HEK293 (cell line): ENCODE results near the gene FXYD1.

ENCODE experiments used
- BCL11A ChIP-seq: fragments of 450-650 bp; formaldehyde crosslinking; IDR thresholded peaks from 2 replicates; pipeline ENCODE4 v1.5.1; 2016; ENCODE audit warnings: low read depth, missing biosample characterization, missing genetic modification characterization
- TCF7L2 ChIP-seq: IDR thresholded peaks from 2 replicates; pipeline ENCODE4 v1.6.1; 2011; ENCODE audit warnings: low read depth, mild to moderate bottlenecking, inconsistent platforms, low read length, moderate library complexity, borderline replicate concordance
- ZBTB44 ChIP-seq: fragments of 450-650 bp; IDR thresholded peaks from 2 replicates; pipeline ENCODE4 v1.5.1; 2018; ENCODE audit warnings: missing biosample characterization, mild to moderate bottlenecking, missing genetic modification characterization
- ZFP37 ChIP-seq: fragments of 450-650 bp; formaldehyde crosslinking; IDR thresholded peaks from 2 replicates; pipeline ENCODE4 v1.5.1; 2016; ENCODE audit warnings: missing biosample characterization, missing genetic modification characterization
- ZNF112 ChIP-seq: fragments of 450-650 bp; formaldehyde crosslinking; IDR thresholded peaks from 2 replicates; pipeline ENCODE4 v1.5.0; 2017; ENCODE audit warnings: missing biosample characterization, missing genetic modification characterization
- ZNF155 ChIP-seq: fragments of 450-650 bp; formaldehyde crosslinking; IDR thresholded peaks from 2 replicates; pipeline ENCODE4 v1.5.1; 2016; ENCODE audit warnings: missing biosample characterization, missing genetic modification characterization
- ZNF18 ChIP-seq: fragments of 450-650 bp; formaldehyde crosslinking; IDR thresholded peaks from 2 replicates; pipeline ENCODE4 v1.5.1; 2016; ENCODE audit warnings: missing biosample characterization, missing genetic modification characterization
- ZNF239 ChIP-seq: fragments of 450-650 bp; formaldehyde crosslinking; IDR thresholded peaks from 2 replicates; pipeline ENCODE4 v1.5.1; 2016; ENCODE audit warnings: missing biosample characterization, missing genetic modification characterization
- ZNF26 ChIP-seq: fragments of 450-650 bp; formaldehyde crosslinking; IDR thresholded peaks from 2 replicates; pipeline ENCODE4 v1.5.1; 2016; ENCODE audit warnings: missing biosample characterization, missing genetic modification characterization
- ZNF580 ChIP-seq: fragments of 450-650 bp; formaldehyde crosslinking; IDR thresholded peaks from 2 replicates; pipeline ENCODE4 v1.5.1; 2016; ENCODE audit warnings: missing biosample characterization, missing genetic modification characterization
- ZNF621 ChIP-seq: fragments of 450-650 bp; formaldehyde crosslinking; IDR thresholded peaks from 2 replicates; pipeline ENCODE4 v1.5.1; 2017; ENCODE audit warnings: missing biosample characterization, missing genetic modification characterization
- ZNF639 ChIP-seq: fragments of 450-650 bp; formaldehyde crosslinking; IDR thresholded peaks from 2 replicates; pipeline ENCODE4 v1.5.1; 2016; ENCODE audit warnings: missing biosample characterization, missing genetic modification characterization
- ZNF645 ChIP-seq: fragments of 450-650 bp; formaldehyde crosslinking; IDR thresholded peaks from 2 replicates; pipeline ENCODE4; 2016; ENCODE audit warnings: missing biosample characterization, missing genetic modification characterization
- ZNF747 ChIP-seq: fragments of 450-650 bp; formaldehyde crosslinking; IDR thresholded peaks from 2 replicates; pipeline ENCODE4 v1.5.1; 2016; ENCODE audit warnings: missing biosample characterization, missing genetic modification characterization
- ZNF791 ChIP-seq: fragments of 450-650 bp; formaldehyde crosslinking; IDR thresholded peaks from 2 replicates; pipeline ENCODE4 v1.5.1; 2016; ENCODE audit warnings: missing biosample characterization, missing genetic modification characterization
- ZNF792 ChIP-seq: fragments of 450-650 bp; formaldehyde crosslinking; IDR thresholded peaks from 2 replicates; pipeline ENCODE4 v1.5.1; 2016; ENCODE audit warnings: missing biosample characterization, missing genetic modification characterization
- ZSCAN18 ChIP-seq: fragments of 450-650 bp; formaldehyde crosslinking; IDR thresholded peaks from 2 replicates; pipeline ENCODE4 v1.5.1; 2016; ENCODE audit warnings: missing biosample characterization, missing genetic modification characterization

Gene FXYD1

GRCh38 chr19:35141837-35142605 lies 3.4 kb downstream of the FXYD1 start (continued):
- TF ChIP-seq ZNF639 (tag by site-specific recombination), result 0 out of 2 replicates have a peak, but pooled peaks have one; percentile 12
- TF ChIP-seq ZNF747 (tag by site-specific recombination), result no peak
- TF ChIP-seq ZNF645, result no peak
- no peak for TF ChIP-seq ZNF791 (tag by site-specific recombination)
- no peak for TF ChIP-seq ZNF580 (tag by site-specific recombination)
- no peak for TF ChIP-seq ZNF621 (tag by site-specific recombination)
- TF ChIP-seq ZSCAN18 (tag by site-specific recombination), result no peak
- TF ChIP-seq ZNF112 (tag by site-specific recombination), result no peak
- 0 out of 2 replicates have a peak, but pooled peaks have one; percentile 21 for TF ChIP-seq ZNF239 (tag by site-specific recombination)
- TF ChIP-seq ZNF155 (tag by site-specific recombination), result no peak
- TF ChIP-seq ZNF18, result no peak
- no peak for TF ChIP-seq ZNF26 (tag by site-specific recombination)
- no peak for TF ChIP-seq BCL11A
- no peak for TF ChIP-seq ZNF792 (tag by site-specific recombination)
- no peak for TF ChIP-seq ZBTB44 (tag by site-specific recombination)
- no peak for TF ChIP-seq ZFP37 (tag by site-specific recombination)
- TF ChIP-seq TCF7L2, result no peak
